ENCODE measurements around the gene TLCD3B. TPM values are rescaled to one million over a fixed set of nuclear protein-coding genes. Genes with fewer than 3 reads are reported as not detected.
A peak's percentile ranks its signal among the peaks of the same experiment; 100 is the strongest.

The TLCD3B gene
- total and polyA plus RNA-seq, 2 experiments from 2014 or later: 0.13 TPM; not detected in 1

DNA sequence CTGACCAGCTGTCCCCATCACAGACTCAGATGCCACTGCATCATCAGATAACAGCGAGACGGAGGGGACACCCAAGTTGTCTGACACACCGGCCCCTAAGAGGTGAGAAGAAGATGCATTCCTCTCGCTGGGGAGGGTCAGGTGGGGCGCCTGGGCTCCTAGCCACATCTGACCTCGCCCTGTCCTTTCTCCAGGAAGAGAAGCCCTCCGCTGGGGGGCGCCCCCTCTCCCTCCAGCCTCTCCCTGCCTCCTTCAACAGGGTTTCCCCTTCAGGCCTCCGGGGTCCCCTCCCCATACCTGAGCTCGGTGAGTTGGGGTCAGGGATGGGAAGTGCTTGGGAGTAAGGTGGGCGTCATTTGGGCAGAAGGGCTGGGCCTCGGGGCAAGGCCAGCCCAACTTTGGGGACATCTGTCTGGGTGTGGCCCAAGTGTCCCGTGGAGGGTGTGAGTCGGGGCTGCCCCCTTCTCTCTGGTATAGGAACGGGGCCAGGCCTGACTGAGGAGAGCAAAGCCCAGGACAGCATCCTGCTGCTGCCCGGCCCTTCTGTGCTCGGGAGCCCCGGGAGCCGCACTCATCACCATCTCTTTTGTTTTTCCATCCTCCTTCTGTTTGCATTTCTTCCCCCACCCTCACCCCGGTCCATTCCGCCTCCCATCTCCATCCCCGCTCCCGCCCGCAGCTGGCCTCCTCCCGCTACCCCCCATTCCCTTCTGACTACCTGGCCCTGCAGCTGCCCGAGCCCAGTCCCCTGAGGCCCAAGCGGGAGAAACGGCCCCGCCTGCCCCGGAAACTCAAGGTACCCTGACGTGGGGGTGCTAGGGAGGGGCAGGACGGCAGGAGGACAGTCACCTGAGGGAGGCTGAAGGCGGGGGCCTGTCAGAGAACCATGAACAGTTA is 30.1 kb downstream of the TLCD3B start:
- TF ChIP-seq EZH2 (IDR thresholded peaks at IDR 0.05; ENCODE audit: insufficient read depth, poor library complexity, severe bottlenecking): no peak
- TF ChIP-seq EZH2phosphoT487 (IDR thresholded peaks at IDR 0.05; ENCODE audit: insufficient read depth, low read depth): no peak
- no peaks in the 10 kb centered on the region for H3K36me3 ChIP-seq (ENCODE audit: low read depth)
- no peak for DNase-seq
- no peak overlapping the region for H2AFZ ChIP-seq
- H3K4me3 ChIP-seq: no peak overlapping the region
- H3K27me3 ChIP-seq (replicated peaks; ENCODE audit: insufficient read depth): no peaks in the 10 kb centered on the region
- no peaks in the 10 kb centered on the region for H3F3A ChIP-seq (ENCODE audit: insufficient read depth)
- no peaks in the 10 kb centered on the region for H3K9me2 ChIP-seq (ENCODE audit: insufficient read depth)
- 75 to 82% methylated on average over 23 to 33 of the region's 33 CpGs for WGBS, 2 experiments (ENCODE audit: low coverage in 1 of 2, low lambda C conversion rate in 2 of 2, missing lambda C conversion rate in 2 of 2)
- no peak overlapping the region for H3K9ac ChIP-seq
- in situ Hi-C loops (cut with MboI): no loop called here
- no peaks in the 10 kb centered on the region for H3K9me3 ChIP-seq (ENCODE audit: low read depth)
- no peak overlapping the region for H3K27ac ChIP-seq
- H3K4me1 ChIP-seq (ENCODE audit: insufficient read depth): 0 out of 2 replicates have a peak, but pooled peaks cover 4% of the 10 kb centered on the region
- no peaks in the 10 kb centered on the region for H4K20me1 ChIP-seq (ENCODE audit: insufficient read depth)
- peaks cover 19% of the 10 kb centered on the region for H3K79me2 ChIP-seq (ENCODE audit: insufficient read depth)
- no peak overlapping the region for H3K4me2 ChIP-seq (ENCODE audit: unreplicated experiment)

- WGBS, 2 experiments (ENCODE audit: low coverage in 1 of 2, low lambda C conversion rate in 2 of 2, missing lambda C conversion rate in 2 of 2): 95 to 98% methylated on average over 6 of the region's 6 CpGs
- in situ Hi-C loops (cut with MboI): no loop called here
- no peak for DNase-seq
Observed at GRCh38 chr16:29999605-30000004, 31.5 kb downstream of the TLCD3B start.

GRCh38 chr16:29996766-29997250 is 34.3 kb downstream of the TLCD3B start:
- Histone ChIP-seq H3K27ac (no peak overlapping the region), H3K9ac (peak overlapping the region; percentile 86)
- in situ Hi-C loops (cut with MboI): no loop called here

More at GRCh38 chr16:29999605-30000004, 31.5 kb downstream of the TLCD3B start:
- Histone ChIP-seq H3K9ac (no peak overlapping the region), H3K4me1 (ENCODE audit: insufficient read depth) (peaks cover 8% of the 10 kb centered on the region), H3K9me3 (ENCODE audit: low read depth) (no peaks in the 10 kb centered on the region), H3K9me2 (ENCODE audit: insufficient read depth) (no peaks in the 10 kb centered on the region), H3K27me3 (replicated peaks; ENCODE audit: insufficient read depth) (no peaks in the 10 kb centered on the region), H3F3A (ENCODE audit: insufficient read depth) (peaks cover 2% of the 10 kb centered on the region; the same call in 1 of the 2 replicates), H3K4me3 (no peak overlapping the region), H3K4me2 (ENCODE audit: unreplicated experiment) (no peak overlapping the region), H3K36me3 (ENCODE audit: low read depth) (no peaks in the 10 kb centered on the region), H2AFZ (no peak overlapping the region), H3K27ac (no peak overlapping the region), H4K20me1 (ENCODE audit: insufficient read depth) (no peaks in the 10 kb centered on the region), H3K79me2 (ENCODE audit: insufficient read depth) (peaks cover 19% of the 10 kb centered on the region)
- no peak for TF ChIP-seq EZH2 (IDR thresholded peaks at IDR 0.05; ENCODE audit: insufficient read depth, poor library complexity, severe bottlenecking)
- no peak for TF ChIP-seq EZH2phosphoT487 (IDR thresholded peaks at IDR 0.05; ENCODE audit: insufficient read depth, low read depth)

DNA sequence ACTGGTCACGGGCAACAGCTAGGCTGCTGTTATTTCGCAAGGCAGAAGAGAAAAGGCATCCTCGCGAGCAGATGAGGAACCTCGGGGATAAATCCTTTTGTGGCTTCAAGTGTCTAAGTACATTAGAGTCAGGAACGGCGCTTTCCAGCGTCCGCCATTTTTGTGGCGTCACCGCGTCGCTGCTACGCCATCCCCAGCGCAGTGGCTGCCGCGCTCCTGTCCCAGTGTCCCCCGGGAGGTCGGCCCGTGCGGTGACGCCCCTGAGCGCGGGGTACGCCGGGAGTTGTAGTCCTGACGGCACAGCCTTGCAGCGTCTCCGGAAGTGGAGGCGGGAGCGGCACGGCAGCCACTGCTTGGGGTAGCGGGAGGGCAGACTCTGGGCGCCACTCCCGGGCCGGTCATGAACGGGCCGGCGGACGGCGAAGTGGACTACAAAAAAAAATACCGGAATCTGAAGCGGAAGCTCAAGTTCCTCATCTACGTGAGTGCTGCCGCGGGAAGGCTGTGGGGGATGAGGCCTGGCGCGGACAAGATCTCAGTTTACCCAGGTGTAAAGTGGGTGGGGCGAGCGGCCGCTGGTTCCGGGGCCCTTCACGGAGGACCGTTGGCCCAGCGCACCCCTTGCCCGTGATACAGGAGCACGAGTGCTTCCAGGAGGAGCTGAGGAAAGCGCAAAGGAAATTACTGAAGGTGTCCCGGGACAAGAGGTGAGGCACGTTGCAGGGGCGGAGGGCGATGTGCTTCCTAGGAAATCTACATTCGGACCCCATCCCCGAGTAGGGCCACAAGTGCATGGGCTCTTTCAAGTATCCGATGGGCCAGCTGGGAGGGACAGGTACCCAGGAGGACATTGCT is 34.9 kb downstream of the TLCD3B start, which contains the start of gene INO80E:
INO80E (plus strand) TSS at position 331 of the 855 bp plus-strand sequence; CDS start at position 401, 70 bp downstream.
- peaks cover 16% of the 10 kb centered on the region for H3F3A ChIP-seq (ENCODE audit: insufficient read depth)
- H3K9me2 ChIP-seq (ENCODE audit: insufficient read depth): no peaks in the 10 kb centered on the region
- whole genome bisulfite sequencing, 2 experiments (ENCODE audit: low coverage in 1 of 2, low lambda C conversion rate in 2 of 2, missing lambda C conversion rate in 2 of 2): 0 to 1% methylated on average over 63 to 65 of the region's 65 CpGs
- H3K27ac ChIP-seq: peak within 1 kb of the TSS; percentile 81
- H4K20me1 ChIP-seq (ENCODE audit: insufficient read depth): no peaks in the 10 kb centered on the region
- in situ Hi-C loops (cut with MboI): no loop called here
- H3K9me3 ChIP-seq (ENCODE audit: low read depth): no peaks in the 10 kb centered on the region
- peak within 1 kb of the TSS; percentile 89 for H3K4me2 ChIP-seq (ENCODE audit: unreplicated experiment)
- peak within 1 kb of the TSS; percentile 91 for H3K4me3 ChIP-seq
- peaks cover 15% of the 10 kb centered on the region for H3K4me1 ChIP-seq (ENCODE audit: insufficient read depth)
- TF ChIP-seq EZH2phosphoT487 (IDR thresholded peaks at IDR 0.05; ENCODE audit: insufficient read depth, low read depth): no peak
- TF ChIP-seq EZH2 (IDR thresholded peaks at IDR 0.05; ENCODE audit: insufficient read depth, poor library complexity, severe bottlenecking): no peak
- H3K9ac ChIP-seq: peak within 1 kb of the TSS; percentile 86
- H3K79me2 ChIP-seq (ENCODE audit: insufficient read depth): peaks cover 19% of the 10 kb centered on the region
- H3K36me3 ChIP-seq (ENCODE audit: low read depth): peaks cover 4% of the 10 kb centered on the region; the same call in 1 of the 2 replicates
- H2AFZ ChIP-seq: peak within 1 kb of the TSS; percentile 95
- H3K27me3 ChIP-seq (replicated peaks; ENCODE audit: insufficient read depth): no peaks in the 10 kb centered on the region
- DNase-seq: peak; percentile 98

More at GRCh38 chr16:29996766-29997250, 34.3 kb downstream of the TLCD3B start:
- Histone ChIP-seq H3K79me2 (ENCODE audit: insufficient read depth) (peaks cover 19% of the 10 kb centered on the region), H2AFZ (peak overlapping the region; percentile 95), H3K4me3 (peak overlapping the region; percentile 91), H3K9me2 (ENCODE audit: insufficient read depth) (no peaks in the 10 kb centered on the region), H3K4me2 (ENCODE audit: unreplicated experiment) (peak overlapping the region; percentile 89), H3K9me3 (ENCODE audit: low read depth) (no peaks in the 10 kb centered on the region), H3F3A (ENCODE audit: insufficient read depth) (peaks cover 16% of the 10 kb centered on the region), H3K36me3 (ENCODE audit: low read depth) (peaks cover 4% of the 10 kb centered on the region; the same call in 1 of the 2 replicates), H4K20me1 (ENCODE audit: insufficient read depth) (no peaks in the 10 kb centered on the region), H3K4me1 (ENCODE audit: insufficient read depth) (peaks cover 15% of the 10 kb centered on the region), H3K27me3 (replicated peaks; ENCODE audit: insufficient read depth) (no peaks in the 10 kb centered on the region)
- WGBS, 2 experiments (ENCODE audit: low coverage in 1 of 2, low lambda C conversion rate in 2 of 2, missing lambda C conversion rate in 2 of 2): 17 to 22% methylated on average over 9 of the region's 9 CpGs
- no peak for DNase-seq
- TF ChIP-seq EZH2phosphoT487 (IDR thresholded peaks at IDR 0.05; ENCODE audit: insufficient read depth, low read depth): no peak
- TF ChIP-seq EZH2 (IDR thresholded peaks at IDR 0.05; ENCODE audit: insufficient read depth, poor library complexity, severe bottlenecking): no peak

Data from GM23248 (cell line).